ENCODE measurements around the gene AAGAB.

- TF ChIP-seq CTCF (IDR thresholded peaks at IDR 0.05; ENCODE audit: low read depth, low read length) (peak; percentile 12), POLR2A (IDR thresholded peaks at IDR 0.05; ENCODE audit: extremely low read depth, insufficient read length) (no peak)
These were observed 49.3 kb upstream of the AAGAB start for GRCh38 chr15:67303490-67304363.
